A549 (cell line): ENCODE results near the gene UCKL1. TPM values are rescaled to one million over a fixed set of nuclear protein-coding genes. Genes with fewer than 3 reads are reported as not detected.

Experiments
- ATAC-seq, 2 experiments: fragments of 200-7000 bp in 1 of 2; fragments of >200 bp in 1 of 2; cut with Nextera tagmentation in 1 of 2; cut with Tn5 transposase in 1 of 2; 3 replicates each; pipeline versions ENCODE4 v1.8.0 to v1.9.1; 2018 to 2020; ENCODE audit warnings: mild to moderate bottlenecking in 1 of 2, moderate library complexity in 1 of 2
- CTCF ChIA-PET: fragments of 300-600 bp; sonication (Branson Sonifier 250); formaldehyde crosslinking; extraction: SDS; loops from one replicate; lab custom pipeline; 2021; ENCODE audit warnings: antibody characterized with exemption, inconsistent platforms; lab: Yijun Ruan, JAX
- POLR2A ChIA-PET: fragments of 350-600 bp; formaldehyde crosslinking; extraction: SDS; loops from one replicate; lab custom pipeline; 2021; ENCODE audit warnings: antibody characterized with exemption, inconsistent platforms; lab: Yijun Ruan, JAX
- DNase-seq, 2 experiments: peaks; one replicate each; pipeline versions ENCODE4 v3.0.0 to v3.0.0-alpha.2; 2011 to 2016; ENCODE audit warnings: low read depth in 1 of 2, low spot score in 1 of 2
- FAIRE-seq: peaks from 2 replicates; lab custom pipeline; 2011; peaks lifted over from hg19 to GRCh38; lab: Jason Lieb, UNC
- H3K27ac ChIP-seq, 2 experiments: fragments of >200 bp; sonication (Bioruptor Twin); formaldehyde crosslinking; 3 replicates each; pipeline ENCODE4 v1.5.1; 2016 to 2017
- H3K4me1 ChIP-seq: fragments of >200 bp; sonication (Bioruptor Twin); formaldehyde crosslinking; 3 replicates; pipeline ENCODE4 v1.6.1; 2016
- H3K4me2 ChIP-seq: fragments of >200 bp; sonication (Bioruptor Twin); formaldehyde crosslinking; 3 replicates; pipeline ENCODE4 v1.6.1; 2016
- H3K4me3 ChIP-seq: fragments of >200 bp; sonication (Bioruptor Twin); formaldehyde crosslinking; 3 replicates; pipeline ENCODE4 v1.5.1; 2016
- H3K9me3 ChIP-seq: fragments of >200 bp; sonication (Bioruptor Twin); formaldehyde crosslinking; 3 replicates; pipeline ENCODE4 v1.6.1; 2016
- ATOH8 ChIP-seq: fragments of 250-450 bp; sonication (Bioruptor Pico); IDR thresholded peaks from 2 replicates; pipeline ENCODE4 v1.5.0; 2020; ENCODE audit warnings: low read depth, mild to moderate bottlenecking, moderate library complexity
- CHD2 ChIP-seq: fragments of 150-350 bp; IDR thresholded peaks from 2 replicates; pipeline ENCODE4 v1.6.1; 2014; ENCODE audit warnings: low read length; ENCODE audit not compliant: partially characterized antibody
- CHD4 ChIP-seq: fragments of 200-600 bp; sonication (generic); IDR thresholded peaks from 2 replicates; pipeline ENCODE4 v1.6.1; 2016; ENCODE audit warnings: antibody characterized with exemption, mild to moderate bottlenecking, borderline replicate concordance
- EHF ChIP-seq: fragments of 250-450 bp; sonication (Bioruptor Pico); IDR thresholded peaks from 2 replicates; pipeline ENCODE4 v1.5.0; 2020; ENCODE audit warnings: mild to moderate bottlenecking
- EP300 ChIP-seq, 2 experiments: fragments of >200 bp; sonication (Bioruptor Twin); formaldehyde crosslinking; IDR thresholded peaks; 2 replicates in 1 of 2; 3 replicates in 1 of 2; pipeline ENCODE4 v1.6.1; 2016 to 2017
- FOXS1 ChIP-seq: fragments of 250-450 bp; sonication (Bioruptor Pico); IDR thresholded peaks from 2 replicates; pipeline ENCODE4 v1.5.0; 2020; ENCODE audit warnings: mild to moderate bottlenecking, moderate library complexity
- HDAC2 ChIP-seq: fragments of 200-600 bp; sonication (generic); IDR thresholded peaks from 2 replicates; pipeline ENCODE4 v1.6.1; 2016
- HES2 ChIP-seq: fragments of >200 bp; sonication (Bioruptor Twin); formaldehyde crosslinking; IDR thresholded peaks from 2 replicates; pipeline ENCODE4 v1.6.1; 2016
- HEYL ChIP-seq: fragments of 250-450 bp; sonication (Bioruptor Pico); IDR thresholded peaks from 2 replicates; pipeline ENCODE4 v1.8.0; 2021; ENCODE audit warnings: mild to moderate bottlenecking, moderate library complexity
- HOXB13 ChIP-seq: fragments of 250-450 bp; sonication (Bioruptor Pico); IDR thresholded peaks from 2 replicates; pipeline ENCODE4 v1.5.0; 2020; ENCODE audit warnings: low read depth, mild to moderate bottlenecking, moderate library complexity
- JUN ChIP-seq, 2 experiments: fragments of >200 bp; sonication (Bioruptor Twin); formaldehyde crosslinking; IDR thresholded peaks; 2 replicates in 1 of 2; 3 replicates in 1 of 2; pipeline ENCODE4 v1.6.1; 2016 to 2017
- JUNB ChIP-seq: fragments of >200 bp; sonication (Bioruptor Twin); formaldehyde crosslinking; IDR thresholded peaks from 2 replicates; pipeline ENCODE4 v1.6.1; 2016
- KDM5A ChIP-seq: fragments of 200-600 bp; sonication (generic); IDR thresholded peaks from 2 replicates; pipeline ENCODE4 v1.6.1; 2016; ENCODE audit warnings: antibody characterized with exemption, mild to moderate bottlenecking
- MYC ChIP-seq: IDR thresholded peaks from 2 replicates; pipeline ENCODE4 v1.6.1; 2012; ENCODE audit warnings: mild to moderate bottlenecking, inconsistent platforms, low read length, improper control_type of control experiment, borderline replicate concordance
- NFE2L2 ChIP-seq: fragments of 150-350 bp; conservative IDR thresholded peaks from 2 replicates; pipeline ENCODE4 v1.6.1; 2014; ENCODE audit warnings: low read length
- NR3C1 ChIP-seq: fragments of >200 bp; sonication (Bioruptor Twin); formaldehyde crosslinking; IDR thresholded peaks from 3 replicates; pipeline ENCODE4 v1.6.1; 2017
- RAD21 ChIP-seq, 2 experiments: fragments of >200 bp in 1 of 2; sonication (Bioruptor Twin) in 1 of 2; formaldehyde crosslinking in 1 of 2; IDR thresholded peaks in 1 of 2; conservative IDR thresholded peaks in 1 of 2; 2 replicates in 1 of 2; 3 replicates in 1 of 2; pipeline ENCODE4 v1.6.1; 2012 to 2018; ENCODE audit warnings: inconsistent platforms in 1 of 2
- RARB ChIP-seq: fragments of 250-450 bp; sonication (Bioruptor Pico); IDR thresholded peaks from 2 replicates; pipeline ENCODE4 v1.8.0; 2021; ENCODE audit warnings: mild to moderate bottlenecking, moderate library complexity
- RNF2 ChIP-seq: fragments of 200-600 bp; sonication (generic); IDR thresholded peaks from 2 replicates; pipeline ENCODE4 v1.6.1; 2016; ENCODE audit warnings: low read depth, mild to moderate bottlenecking, antibody characterized with exemption, moderate library complexity, borderline replicate concordance
- SMC3 ChIP-seq: fragments of >200 bp; sonication (Bioruptor Twin); formaldehyde crosslinking; IDR thresholded peaks from 3 replicates; pipeline ENCODE4 v1.6.1; 2018; ENCODE audit warnings: inconsistent platforms
- ZNF302 ChIP-seq: fragments of 250-450 bp; sonication (Bioruptor Pico); IDR thresholded peaks from 2 replicates; pipeline ENCODE4 v1.9.0; 2021; ENCODE audit warnings: inconsistent platforms, mild to moderate bottlenecking, moderate library complexity
- WGBS: methylation state at CpG from one replicate; pipeline ENCODE4 v1.1.6; 2017; ENCODE audit errors: missing lambda C conversion rate; 5-methylcytosine and 5-hydroxymethylcytosine counted together
- polyA plus RNA-seq, 4 experiments: library from polyadenylated mRNA; depleted of rRNA in 3 of 4; stranded (reverse); fragments of >200 nt; fragmentation: RNase III in 1 of 4; extraction: RNeasy Plus Mini Kit Qiagen cat#74134 plus additional on column Dnase treatment in 1 of 4; gene quantifications; 2 replicates in 3 of 4; 3 replicates in 1 of 4; pipeline ENCODE4 v1.2.3, GENCODE V29; 2011 to 2017
- TF ChIP-seq, protein P1 (sequence below): fragments of 250-450 bp; sonication (Bioruptor Pico); IDR thresholded peaks from 2 replicates; pipeline ENCODE4 v1.5.0; 2021; ENCODE audit warnings: mild to moderate bottlenecking, moderate library complexity, borderline replicate concordance
- TF ChIP-seq, protein P2 (sequence below): fragments of >200 bp; sonication (Bioruptor Twin); formaldehyde crosslinking; IDR thresholded peaks from 3 replicates; pipeline ENCODE4 v1.6.1; 2016

The UCKL1 gene
- polyA plus RNA-seq, 2 of the 4 experiments (the other 2 are of a cell fraction): 19.1 to 30.4 TPM

GRCh38 chr20:63979557-63980316 lies 23.5 kb upstream of the UCKL1 start, which contains the start of gene SAMD10:
Gene SAMD10, minus strand, starts transcription at chr20:63979642. Its CDS starts 175 bp downstream, at chr20:63979467.
- H3K4me1 ChIP-seq: peaks cover 40% of the 10 kb centered on the region
- no peak within 1 kb of the TSS; the same call in 2 of the 3 replicates for H3K4me3 ChIP-seq
- ChIA-PET POLR2A (interaction anchor here (0.9 to 1.2 kb wide), 4 partner anchors 11 to 458 kb away, joined by 3 to 17 read pairs (median 9); partner anchors contain the start of gene PTK6), CTCF (interaction anchor here (0.7 to 3.3 kb wide), 37 partner anchors 8 to 482 kb away, joined by 3 to 27 read pairs (median 3); partner anchors contain the start of genes ARFRP1, C20orf204, OPRL1 and PTK6)
- H3K27ac ChIP-seq: peak within 1 kb of the TSS; percentile 94 to 95
- peak within 1 kb of the TSS; percentile 81 for H3K4me2 ChIP-seq
- 88% methylated on average over 29 of the region's 52 CpGs for WGBS
- ATAC-seq (peak in 1 of 2 experiments; percentile 1; a peak in 1 of 6 replicates), FAIRE-seq (no peak), DNase-seq (no peak)
- no peaks in the 10 kb centered on the region for H3K9me3 ChIP-seq
- TF ChIP-seq KDM5A (no peak), NFE2L2 (no peak), RARB (CRISPR knock-in tag) (no peak), HOXB13 (no peak), HEYL (CRISPR knock-in tag) (no peak), HDAC2 (no peak), JUN (IDR thresholded peaks at IDR 0.05) (no peak), ATOH8 (CRISPR knock-in tag) (no peak)
- TF ChIP-seq, protein P1, sequence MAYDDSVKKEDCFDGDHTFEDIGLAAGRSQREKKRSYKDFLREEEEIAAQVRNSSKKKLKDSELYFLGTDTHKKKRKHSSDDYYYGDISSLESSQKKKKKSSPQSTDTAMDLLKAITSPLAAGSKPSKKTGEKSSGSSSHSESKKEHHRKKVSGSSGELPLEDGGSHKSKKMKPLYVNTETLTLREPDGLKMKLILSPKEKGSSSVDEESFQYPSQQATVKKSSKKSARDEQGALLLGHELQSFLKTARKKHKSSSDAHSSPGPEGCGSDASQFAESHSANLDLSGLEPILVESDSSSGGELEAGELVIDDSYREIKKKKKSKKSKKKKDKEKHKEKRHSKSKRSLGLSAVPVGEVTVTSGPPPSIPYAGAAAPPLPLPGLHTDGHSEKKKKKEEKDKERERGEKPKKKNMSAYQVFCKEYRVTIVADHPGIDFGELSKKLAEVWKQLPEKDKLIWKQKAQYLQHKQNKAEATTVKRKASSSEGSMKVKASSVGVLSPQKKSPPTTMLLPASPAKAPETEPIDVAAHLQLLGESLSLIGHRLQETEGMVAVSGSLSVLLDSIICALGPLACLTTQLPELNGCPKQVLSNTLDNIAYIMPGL (CRISPR knock-in tag): no peak

GRCh38 chr20:63979229-63979556 lies 23.0 kb upstream of the UCKL1 start:
- Histone ChIP-seq H3K9me3 (no peaks in the 10 kb centered on the region), H3K4me3 (no peak overlapping the region), H3K4me2 (no peak overlapping the region), H3K4me1 (peaks cover 46% of the 10 kb centered on the region), H3K27ac (no peak overlapping the region)
- 95% methylated on average over 8 of the region's 47 CpGs for WGBS
- TF ChIP-seq EP300 (IDR thresholded peaks at IDR 0.05) (no peak), HES2 (no peak), HOXB13 (no peak), RAD21 (conservative IDR thresholded peaks at IDR 0.05 in 1 of 2, IDR thresholded peaks at IDR 0.05 in 1 of 2) (no peak), ZNF302 (CRISPR knock-in tag) (no peak), HEYL (CRISPR knock-in tag) (no peak), NR3C1 (no peak)
- ATAC-seq: no peak
- ChIA-PET POLR2A (no interaction called here), CTCF (interaction anchor here (0.9 to 3.3 kb wide), 5 partner anchors 12 to 271 kb away, joined by 3 to 27 read pairs (median 3); partner anchors contain the start of genes ARFRP1 and ZGPAT)
- no peak for FAIRE-seq
- DNase-seq: no peak

GRCh38 chr20:63978319-63979228 lies 22.4 kb upstream of the UCKL1 start:
- Histone ChIP-seq H3K4me2 (peak overlapping the region; percentile 54), H3K27ac (peak overlapping the region in 1 of 2 experiments; percentile 65; a peak in 3 of 6 replicates), H3K4me3 (no peak overlapping the region), H3K9me3 (no peaks in the 10 kb centered on the region), H3K4me1 (peaks cover 48% of the 10 kb centered on the region)
- CTCF ChIA-PET: interaction anchor here (0.9 to 3.3 kb wide), 7 partner anchors 13 to 440 kb away, joined by 3 to 27 read pairs (median 6); no protein-coding TSS in a partner anchor
- DNase-seq (no peak), FAIRE-seq (no peak), ATAC-seq (no peak)
- WGBS: 91% methylated on average over 51 of the region's 52 CpGs
- POLR2A ChIA-PET: no interaction called here
- TF ChIP-seq RARB (CRISPR knock-in tag) (no peak), MYC (no peak), EHF (CRISPR knock-in tag) (no peak), FOXS1 (CRISPR knock-in tag) (no peak), CHD4 (no peak), CHD2 (no peak), RNF2 (no peak), NR3C1 (no peak), SMC3 (no peak), JUNB (no peak), NFE2L2 (no peak)
- TF ChIP-seq, protein P1 (CRISPR knock-in tag): no peak
- TF ChIP-seq, protein P2, sequence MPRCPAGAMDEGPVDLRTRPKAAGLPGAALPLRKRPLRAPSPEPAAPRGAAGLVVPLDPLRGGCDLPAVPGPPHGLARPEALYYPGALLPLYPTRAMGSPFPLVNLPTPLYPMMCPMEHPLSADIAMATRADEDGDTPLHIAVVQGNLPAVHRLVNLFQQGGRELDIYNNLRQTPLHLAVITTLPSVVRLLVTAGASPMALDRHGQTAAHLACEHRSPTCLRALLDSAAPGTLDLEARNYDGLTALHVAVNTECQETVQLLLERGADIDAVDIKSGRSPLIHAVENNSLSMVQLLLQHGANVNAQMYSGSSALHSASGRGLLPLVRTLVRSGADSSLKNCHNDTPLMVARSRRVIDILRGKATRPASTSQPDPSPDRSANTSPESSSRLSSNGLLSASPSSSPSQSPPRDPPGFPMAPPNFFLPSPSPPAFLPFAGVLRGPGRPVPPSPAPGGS: no peak
